ENCODE data around the gene TMEM255B. TPM values are rescaled to one million over a fixed set of nuclear protein-coding genes. Genes with fewer than 3 reads are reported as not detected.

Gene TMEM255B
- total and polyA plus RNA-seq, 4 donors = 6.0 to 19.6 (median 14.8) TPM

- Histone ChIP-seq H3K9me3 (ENCODE audit: control insufficient read depth in 4 of 4, insufficient read depth in 3 of 4, low read length in 3 of 4) (no peaks in the 10 kb centered on the region), H3K4me3 (no peak overlapping the region), H3K27ac (ENCODE audit: low read depth in 1 of 2, low read length in 1 of 2) (no peak overlapping the region), H3K36me3 (ENCODE audit: control insufficient read depth in 4 of 4, insufficient read depth in 4 of 4, low read length in 4 of 4) (peaks cover 0 to 14% (median 0%) of the 10 kb centered on the region in 4 donors), H3K9ac (ENCODE audit: insufficient read depth in 1 of 2, low read length in 2 of 2) (no peak overlapping the region), H3K27me3 (ENCODE audit: control insufficient read depth in 3 of 3, insufficient read depth in 3 of 3, low read length in 2 of 3) (no peaks in the 10 kb centered on the region), H3K4me1 (ENCODE audit: control insufficient read depth in 5 of 5, insufficient read depth in 5 of 5, low read length in 5 of 5) (peaks cover 3 to 17% (median 6%) of the 10 kb centered on the region in 5 donors)
- ATAC-seq (ENCODE audit: insufficient read depth, low FRiP score) (no peak), DNase-seq (no peak)
- WGBS, 2 donors = 45 to 60% methylated on average over 26 of the region's 26 CpGs
- TF ChIP-seq CTCF (IDR thresholded peaks at IDR 0.05; ENCODE audit: control extremely low read depth, extremely low read depth) = no peak
These were observed 85.0 kb downstream of the TMEM255B start for GRCh38 chr13:113843864-113844556.

DNA sequence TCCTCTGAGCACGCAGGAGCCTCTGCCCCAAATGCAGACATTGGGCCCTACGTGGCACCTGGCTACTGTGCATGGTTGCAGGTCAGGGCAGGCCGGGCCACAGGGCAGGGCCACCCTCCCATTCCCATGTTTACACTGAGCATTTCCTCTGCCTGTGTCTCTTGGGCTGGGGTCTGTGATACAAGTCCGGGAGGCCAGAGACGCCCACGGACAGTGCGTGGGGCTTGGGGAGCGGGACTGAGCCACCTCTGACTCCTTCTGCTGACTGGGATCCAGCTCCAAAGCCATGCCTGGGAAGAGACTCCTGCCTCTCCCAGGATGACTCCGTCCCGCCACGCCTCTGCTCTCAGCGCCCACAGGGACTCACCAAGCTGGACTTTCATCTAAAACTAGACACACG is 86.0 kb downstream of the TMEM255B start:
- Histone ChIP-seq H3K9ac (ENCODE audit: insufficient read depth in 1 of 2, low read length in 2 of 2) (no peak overlapping the region), H3K36me3 (ENCODE audit: control insufficient read depth in 4 of 4, insufficient read depth in 4 of 4, low read length in 4 of 4) (peaks cover 0 to 14% (median 0%) of the 10 kb centered on the region in 4 donors), H3K27me3 (ENCODE audit: control insufficient read depth in 3 of 3, insufficient read depth in 3 of 3, low read length in 2 of 3) (no peaks in the 10 kb centered on the region), H3K27ac (ENCODE audit: low read depth in 1 of 2, low read length in 1 of 2) (no peak overlapping the region), H3K9me3 (ENCODE audit: control insufficient read depth in 4 of 4, insufficient read depth in 3 of 4, low read length in 3 of 4) (no peaks in the 10 kb centered on the region), H3K4me1 (ENCODE audit: control insufficient read depth in 5 of 5, insufficient read depth in 5 of 5, low read length in 5 of 5) (peaks cover 3 to 12% (median 5%) of the 10 kb centered on the region in 5 donors), H3K4me3 (no peak overlapping the region)
- 83 to 85% methylated on average over 13 of the region's 13 CpGs for WGBS, 2 donors
- DNase-seq (no peak), ATAC-seq (ENCODE audit: insufficient read depth, low FRiP score) (no peak)
- no peak for TF ChIP-seq CTCF (IDR thresholded peaks at IDR 0.05; ENCODE audit: control extremely low read depth, extremely low read depth)

- H3K4me1 ChIP-seq (ENCODE audit: control insufficient read depth in 5 of 5, insufficient read depth in 5 of 5, low read length in 5 of 5) = peaks cover 0 to 6% (median 3%) of the 10 kb centered on the region in 5 donors
- no peaks in the 10 kb centered on the region for H3K9me3 ChIP-seq (ENCODE audit: control insufficient read depth in 4 of 4, insufficient read depth in 3 of 4, low read length in 3 of 4)
- H3K4me3 ChIP-seq = no peak overlapping the region
- no peaks in the 10 kb centered on the region for H3K27me3 ChIP-seq (ENCODE audit: control insufficient read depth in 3 of 3, insufficient read depth in 3 of 3, low read length in 2 of 3)
- WGBS, 2 donors = 86 to 90% methylated on average over 30 of the region's 30 CpGs
- no peak overlapping the region for H3K9ac ChIP-seq (ENCODE audit: insufficient read depth in 1 of 2, low read length in 2 of 2)
- DNase-seq = peak in 1 of 3 donors; percentile 2
- no peak overlapping the region for H3K27ac ChIP-seq (ENCODE audit: low read depth in 1 of 2, low read length in 1 of 2)
- no peak for ATAC-seq (ENCODE audit: insufficient read depth, low FRiP score)
- peaks cover 0 to 14% (median 0%) of the 10 kb centered on the region in 4 donors for H3K36me3 ChIP-seq (ENCODE audit: control insufficient read depth in 4 of 4, insufficient read depth in 4 of 4, low read length in 4 of 4)
- no peak for TF ChIP-seq CTCF (IDR thresholded peaks at IDR 0.05; ENCODE audit: control extremely low read depth, extremely low read depth)
These were observed 87.0 kb downstream of the TMEM255B start for GRCh38 chr13:113845723-113846635.
